ENCODE results near the gene EFNA5. TPM values are rescaled to one million over a fixed set of nuclear protein-coding genes. Genes with fewer than 3 reads are reported as not detected.

EFNA5 gene
- total and polyA plus RNA-seq, 7 donors, result 0.32 to 5.4 (median 2.1) TPM

- intact Hi-C loops (cut with DNase I), result no loop called here
- TF ChIP-seq, protein P1, sequence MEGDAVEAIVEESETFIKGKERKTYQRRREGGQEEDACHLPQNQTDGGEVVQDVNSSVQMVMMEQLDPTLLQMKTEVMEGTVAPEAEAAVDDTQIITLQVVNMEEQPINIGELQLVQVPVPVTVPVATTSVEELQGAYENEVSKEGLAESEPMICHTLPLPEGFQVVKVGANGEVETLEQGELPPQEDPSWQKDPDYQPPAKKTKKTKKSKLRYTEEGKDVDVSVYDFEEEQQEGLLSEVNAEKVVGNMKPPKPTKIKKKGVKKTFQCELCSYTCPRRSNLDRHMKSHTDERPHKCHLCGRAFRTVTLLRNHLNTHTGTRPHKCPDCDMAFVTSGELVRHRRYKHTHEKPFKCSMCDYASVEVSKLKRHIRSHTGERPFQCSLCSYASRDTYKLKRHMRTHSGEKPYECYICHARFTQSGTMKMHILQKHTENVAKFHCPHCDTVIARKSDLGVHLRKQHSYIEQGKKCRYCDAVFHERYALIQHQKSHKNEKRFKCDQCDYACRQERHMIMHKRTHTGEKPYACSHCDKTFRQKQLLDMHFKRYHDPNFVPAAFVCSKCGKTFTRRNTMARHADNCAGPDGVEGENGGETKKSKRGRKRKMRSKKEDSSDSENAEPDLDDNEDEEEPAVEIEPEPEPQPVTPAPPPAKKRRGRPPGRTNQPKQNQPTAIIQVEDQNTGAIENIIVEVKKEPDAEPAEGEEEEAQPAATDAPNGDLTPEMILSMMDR (IDR thresholded peaks at IDR 0.05), result no peak
- DNase-seq, result no peak
- Histone ChIP-seq H3K9me3 (no peaks in the 10 kb centered on the region), H3K36me3 (ENCODE audit: insufficient read depth in 1 of 2, low read depth in 1 of 2) (no peaks in the 10 kb centered on the region), H3K4me1 (no peaks in the 10 kb centered on the region), H3K27ac (no peak overlapping the region), H3K27me3 (ENCODE audit: insufficient read depth in 3 of 3, low read length in 2 of 3) (no peaks in the 10 kb centered on the region), H3K4me3 (no peak overlapping the region)
- ATAC-seq, result no peak
- WGBS, 3 donors, result 80 to 94% (median 82%) methylated on average over 1 of the region's 1 CpG
Observed at GRCh38 chr5:107687404-107687803, 16.7 kb upstream of the EFNA5 start.

- TF ChIP-seq, protein P1 (IDR thresholded peaks at IDR 0.05), result no peak
- no peaks in the 10 kb centered on the region for H3K27me3 ChIP-seq (ENCODE audit: insufficient read depth in 3 of 3, low read length in 2 of 3)
- no peaks in the 10 kb centered on the region for H3K36me3 ChIP-seq (ENCODE audit: insufficient read depth in 1 of 2, low read depth in 1 of 2)
- DNase-seq (no peak), ATAC-seq (no peak)
- H3K4me1 ChIP-seq, result no peaks in the 10 kb centered on the region
- no peak overlapping the region for H3K4me3 ChIP-seq
- H3K9me3 ChIP-seq, result no peaks in the 10 kb centered on the region
- intact Hi-C loops (cut with DNase I), result no loop called here
- no peak overlapping the region for H3K27ac ChIP-seq
- WGBS, 3 donors, result 57 to 87% (median 74%) methylated on average over 3 of the region's 3 CpGs
Observed at GRCh38 chr5:107682533-107682932, 11.8 kb upstream of the EFNA5 start.

DNA sequence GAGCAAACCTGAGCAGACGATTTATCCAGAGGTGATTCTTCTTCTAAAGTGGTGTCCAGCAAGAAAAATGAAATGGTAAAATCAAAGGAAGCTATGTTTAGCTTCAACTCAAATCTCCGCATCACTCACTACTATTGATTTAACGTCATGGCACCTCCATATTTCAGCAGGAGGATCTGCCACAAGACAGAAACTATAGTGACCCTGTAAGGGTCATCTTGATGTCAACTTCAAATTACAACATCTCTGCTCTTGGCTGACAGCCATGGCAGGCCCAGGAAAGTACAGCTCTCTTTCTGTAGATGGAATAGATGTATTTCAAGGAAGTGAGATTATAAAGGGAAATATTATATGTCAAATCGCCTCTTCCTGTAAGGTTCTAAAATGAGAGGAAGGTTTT is 10.1 kb upstream of the EFNA5 start:
- WGBS, 3 donors, result 83 to 86% (median 83%) methylated on average over 4 of the region's 4 CpGs
- DNase-seq, result no peak
- no peaks in the 10 kb centered on the region for H3K4me1 ChIP-seq
- no peak overlapping the region for H3K27ac ChIP-seq
- no peak for ATAC-seq
- no peaks in the 10 kb centered on the region for H3K9me3 ChIP-seq
- no peaks in the 10 kb centered on the region for H3K36me3 ChIP-seq (ENCODE audit: insufficient read depth in 1 of 2, low read depth in 1 of 2)
- intact Hi-C loops (cut with DNase I), result no loop called here
- no peak overlapping the region for H3K4me3 ChIP-seq
- H3K27me3 ChIP-seq (ENCODE audit: insufficient read depth in 3 of 3, low read length in 2 of 3), result no peaks in the 10 kb centered on the region
- TF ChIP-seq, protein P1 (IDR thresholded peaks at IDR 0.05), result no peak

- H3K36me3 ChIP-seq (ENCODE audit: insufficient read depth in 1 of 2, low read depth in 1 of 2), result no peaks in the 10 kb centered on the region
- TF ChIP-seq, protein P1 (IDR thresholded peaks at IDR 0.05), result no peak
- H3K27me3 ChIP-seq (ENCODE audit: insufficient read depth in 3 of 3, low read length in 2 of 3), result no peaks in the 10 kb centered on the region
- DNase-seq (no peak), ATAC-seq (no peak)
- intact Hi-C loops (cut with DNase I), result no loop called here
- no peak overlapping the region for H3K27ac ChIP-seq
- no peaks in the 10 kb centered on the region for H3K9me3 ChIP-seq
- H3K4me1 ChIP-seq, result no peaks in the 10 kb centered on the region
- H3K4me3 ChIP-seq, result no peak overlapping the region
Observed at GRCh38 chr5:107680099-107680498, 9.4 kb upstream of the EFNA5 start.

- H3K27me3 ChIP-seq (ENCODE audit: insufficient read depth in 3 of 3, low read length in 2 of 3), result peaks cover 0 to 2% (median 0%) of the 10 kb centered on the region in 3 donors
- intact Hi-C loops (cut with DNase I), result loop anchor here in 1 of 2 donors (10.0 kb wide), 2 partner anchors 102 to 1412 kb away; no protein-coding TSS in a partner anchor
- H3K27ac ChIP-seq, result no peak overlapping the region
- ATAC-seq, result no peak
- TF ChIP-seq, protein P1 (IDR thresholded peaks at IDR 0.05), result no peak
- no peak overlapping the region for H3K4me3 ChIP-seq
- DNase-seq, result no peak
- H3K4me1 ChIP-seq, result peaks cover 2% of the 10 kb centered on the region
- no peaks in the 10 kb centered on the region for H3K9me3 ChIP-seq
- no peaks in the 10 kb centered on the region for H3K36me3 ChIP-seq (ENCODE audit: insufficient read depth in 1 of 2, low read depth in 1 of 2)
Observed at GRCh38 chr5:107676702-107677101, 6.0 kb upstream of the EFNA5 start.

Data from psoas muscle (tissue), 8 donors.